Tibial nerve (tissue), 4 donors: ENCODE data around the gene KIF3B. TPM values are rescaled to one million over a fixed set of nuclear protein-coding genes. Genes with fewer than 3 reads are reported as not detected.
"Not testable (repeated sequence)": the region's sequence is repeated elsewhere in the genome, so short reads cannot be mapped to it uniquely, and the experiment has no call there.

Source experiments
- DNase-seq, 2 donors: peaks; one replicate each; pipeline ENCODE4 v3.0.0-alpha.2; 2019; ENCODE audit warnings: low spot score in 2 of 2
- H3K27ac ChIP-seq, 4 donors: fragments of 200-600 bp; sonication (generic) in 3 of 4; one replicate each; pipeline ENCODE4 v1.5.1; 2017 to 2019; ENCODE audit warnings: mild to moderate bottlenecking in 1 of 4
- H3K27me3 ChIP-seq, 2 donors: fragments of 200-600 bp; sonication (generic) in 1 of 2; one replicate each; pipeline versions ENCODE4 v1.5.1 to v1.6.0; 2017 to 2019
- H3K36me3 ChIP-seq, 3 donors: fragments of 200-600 bp; sonication (generic); one replicate each; pipeline ENCODE4 v1.5.1; 2018 to 2019
- H3K4me1 ChIP-seq, 4 donors: fragments of 200-600 bp; sonication (generic) in 3 of 4; one replicate each; pipeline ENCODE4 v1.5.1; 2017 to 2019
- H3K4me3 ChIP-seq, 4 donors: fragments of 200-600 bp; sonication (generic) in 3 of 4; one replicate each; pipeline ENCODE4 v1.5.1; 2017 to 2019; ENCODE audit warnings: mild to moderate bottlenecking in 1 of 4, moderate library complexity in 1 of 4
- H3K9me3 ChIP-seq, 4 donors: fragments of 200-600 bp; sonication (generic) in 3 of 4; one replicate each; pipeline ENCODE4 v1.5.1; 2017 to 2019
- EP300 ChIP-seq, 2 donors: sonication (generic); formaldehyde crosslinking; IDR thresholded peaks; one replicate each; pipeline ENCODE4 v1.6.1; 2017; ENCODE audit warnings: antibody characterized with exemption in 2 of 2, mild to moderate bottlenecking in 1 of 2
- POLR2A ChIP-seq, 2 donors: fragments of 450-650 bp; IDR thresholded peaks; one replicate each; pipeline ENCODE4 v1.6.1; 2017; ENCODE audit warnings: antibody characterized with exemption in 2 of 2, mild to moderate bottlenecking in 2 of 2, moderate library complexity in 2 of 2
- WGBS, 2 donors: methylation state at CpG; one replicate each; pipeline ENCODE4 v1.1.5; 2018; 5-methylcytosine and 5-hydroxymethylcytosine counted together
- total RNA-seq, 4 donors: library from RNA; depleted of rRNA; stranded (reverse); fragments of >200 nt; gene quantifications; one replicate each; pipeline ENCODE4 v1.1.0, GENCODE V29; 2016
- TF ChIP-seq, protein P1 (sequence below), 5 experiments: fragments of 200-600 bp in 3 of 5; fragments of 450-650 bp in 2 of 5; sonication (generic) in 3 of 5; IDR thresholded peaks; one replicate each; pipeline ENCODE4 v1.5.1; 2016 to 2019; ENCODE audit warnings: antibody characterized with exemption in 5 of 5, mild to moderate bottlenecking in 3 of 5, moderate library complexity in 2 of 5

KIF3B gene
- total RNA-seq, 4 donors from 2014 or later: 27.3 to 32.9 (median 31.7) TPM

DNA sequence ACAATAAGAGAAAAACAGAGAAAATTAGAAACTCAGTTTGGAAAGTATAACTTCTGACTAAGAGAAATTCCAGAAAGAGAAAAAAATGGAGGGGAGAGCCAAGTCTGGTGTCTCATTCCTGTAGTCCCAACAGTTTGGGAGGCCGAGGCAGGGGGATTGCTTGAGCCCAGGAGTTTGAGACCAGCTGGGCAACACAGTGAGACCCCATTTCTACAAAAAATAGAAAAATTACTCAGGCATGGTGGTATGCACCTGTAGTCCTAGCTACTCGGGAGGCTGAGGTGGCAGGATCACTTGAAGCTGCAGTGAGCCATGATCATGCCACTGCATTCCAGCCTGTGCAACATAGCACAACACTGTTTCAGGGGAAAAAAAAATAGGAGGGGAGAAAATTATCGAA is 3.1 kb upstream of the KIF3B start:
- H3K27ac ChIP-seq: no peak overlapping the region
- DNase-seq: no peak
- H3K4me3 ChIP-seq: no peak overlapping the region
- TF ChIP-seq EP300 (IDR thresholded peaks at IDR 0.05) (no peak), POLR2A (IDR thresholded peaks at IDR 0.05) (no peak)
- TF ChIP-seq, protein P1, sequence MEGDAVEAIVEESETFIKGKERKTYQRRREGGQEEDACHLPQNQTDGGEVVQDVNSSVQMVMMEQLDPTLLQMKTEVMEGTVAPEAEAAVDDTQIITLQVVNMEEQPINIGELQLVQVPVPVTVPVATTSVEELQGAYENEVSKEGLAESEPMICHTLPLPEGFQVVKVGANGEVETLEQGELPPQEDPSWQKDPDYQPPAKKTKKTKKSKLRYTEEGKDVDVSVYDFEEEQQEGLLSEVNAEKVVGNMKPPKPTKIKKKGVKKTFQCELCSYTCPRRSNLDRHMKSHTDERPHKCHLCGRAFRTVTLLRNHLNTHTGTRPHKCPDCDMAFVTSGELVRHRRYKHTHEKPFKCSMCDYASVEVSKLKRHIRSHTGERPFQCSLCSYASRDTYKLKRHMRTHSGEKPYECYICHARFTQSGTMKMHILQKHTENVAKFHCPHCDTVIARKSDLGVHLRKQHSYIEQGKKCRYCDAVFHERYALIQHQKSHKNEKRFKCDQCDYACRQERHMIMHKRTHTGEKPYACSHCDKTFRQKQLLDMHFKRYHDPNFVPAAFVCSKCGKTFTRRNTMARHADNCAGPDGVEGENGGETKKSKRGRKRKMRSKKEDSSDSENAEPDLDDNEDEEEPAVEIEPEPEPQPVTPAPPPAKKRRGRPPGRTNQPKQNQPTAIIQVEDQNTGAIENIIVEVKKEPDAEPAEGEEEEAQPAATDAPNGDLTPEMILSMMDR (IDR thresholded peaks at IDR 0.05): no peak
- no peaks in the 10 kb centered on the region for H3K9me3 ChIP-seq
- WGBS, 2 donors: 84 to 85% methylated on average over 3 of the region's 3 CpGs
- H3K36me3 ChIP-seq: no peaks in the 10 kb centered on the region
- peaks cover 0 to 21% (median 8%) of the 10 kb centered on the region in 4 donors for H3K4me1 ChIP-seq
- no peaks in the 10 kb centered on the region for H3K27me3 ChIP-seq

DNA sequence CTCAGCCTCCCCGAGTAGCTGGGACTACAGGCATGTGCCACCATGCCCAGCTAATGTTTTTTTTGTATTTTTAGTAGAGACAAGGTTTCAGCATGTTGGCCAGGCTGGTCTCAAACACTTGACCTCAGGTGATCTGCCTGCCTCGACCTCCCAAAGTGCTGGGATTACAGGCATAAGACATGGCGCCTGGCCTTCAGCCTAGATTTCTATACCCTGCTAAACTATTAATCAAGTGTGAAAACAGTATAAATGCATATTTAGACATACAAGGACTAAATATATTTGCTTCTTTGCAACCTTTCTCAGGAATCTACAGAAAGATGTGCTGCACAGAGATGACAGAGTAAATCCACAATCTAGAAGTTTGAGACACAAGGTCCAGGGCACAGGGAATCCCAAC is 2.3 kb upstream of the KIF3B start:
- 89 to 95% methylated on average over 3 of the region's 3 CpGs for WGBS, 2 donors
- H3K27ac ChIP-seq, H3K36me3 ChIP-seq, H3K4me3 ChIP-seq, DNase-seq, H3K9me3 ChIP-seq, H3K27me3 ChIP-seq: not testable (repeated sequence)
- peaks cover 0 to 21% (median 8%) of the 10 kb centered on the region in 4 donors for H3K4me1 ChIP-seq

DNA sequence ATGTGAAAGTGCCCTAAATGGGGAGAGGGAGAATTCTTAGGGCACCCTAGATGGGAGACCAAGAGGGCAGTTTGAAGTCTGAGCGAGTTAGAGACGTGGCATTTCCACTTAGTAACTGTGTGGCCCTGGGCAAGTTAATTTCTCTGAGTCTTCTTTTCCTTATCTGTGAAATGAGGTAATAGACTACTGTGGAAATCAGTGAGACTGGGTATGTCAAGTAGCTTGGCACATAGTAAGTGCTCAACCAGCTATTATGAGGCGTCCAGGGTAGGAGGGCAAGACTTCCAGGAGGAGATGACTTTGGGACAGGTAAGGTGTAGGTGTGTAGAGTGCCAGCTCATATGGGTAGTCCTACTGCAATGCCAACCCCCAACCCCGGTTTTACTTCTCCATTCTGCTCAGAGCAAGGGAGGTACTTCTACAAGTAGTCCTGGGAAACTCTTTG is 770 bp downstream of the KIF3B start:
- 49 to 55% methylated on average over 4 of the region's 4 CpGs for WGBS, 2 donors
- peaks cover 0 to 23% (median 0%) of the 10 kb centered on the region in 3 donors for H3K36me3 ChIP-seq
- peak overlapping the region; percentile 61 to 99 (median 88) for H3K4me3 ChIP-seq
- H3K27ac ChIP-seq: peak overlapping the region in 3 of 4 donors; percentile 40 to 89 (median 80)
- H3K9me3 ChIP-seq: no peaks in the 10 kb centered on the region
- no peak for DNase-seq
- TF ChIP-seq, protein P1 (IDR thresholded peaks at IDR 0.05): no peak
- TF ChIP-seq EP300 (IDR thresholded peaks at IDR 0.05): no peak
- H3K4me1 ChIP-seq: peaks cover 0 to 21% (median 8%) of the 10 kb centered on the region in 4 donors
- no peaks in the 10 kb centered on the region for H3K27me3 ChIP-seq

DNA sequence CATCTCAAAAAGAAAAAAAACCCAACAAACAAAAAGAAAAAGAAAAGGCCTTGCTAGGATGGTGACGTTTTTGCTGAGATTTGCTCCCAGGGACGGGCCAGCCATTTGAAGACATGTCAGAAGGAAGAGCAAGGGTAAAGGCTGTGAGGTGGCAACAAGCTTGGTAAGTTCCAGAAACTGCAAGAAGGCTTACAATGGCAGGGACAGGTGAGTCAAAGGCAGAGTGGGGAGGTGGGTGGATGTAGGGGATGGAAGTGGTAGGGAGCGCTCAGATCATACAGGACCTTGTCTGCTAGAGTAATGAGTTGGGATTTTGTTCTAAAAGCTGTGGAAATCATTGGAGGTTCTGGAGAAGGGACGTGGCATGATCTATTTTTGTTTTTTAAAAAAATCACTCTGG is 4.3 kb downstream of the KIF3B start:
- Histone ChIP-seq H3K27me3 (no peaks in the 10 kb centered on the region), H3K9me3 (no peaks in the 10 kb centered on the region), H3K4me1 (peaks cover 0 to 36% (median 14%) of the 10 kb centered on the region in 4 donors), H3K4me3 (no peak overlapping the region), H3K36me3 (peaks cover 0 to 24% (median 0%) of the 10 kb centered on the region in 3 donors), H3K27ac (no peak overlapping the region)
- WGBS, 2 donors: 89 to 91% methylated on average over 4 of the region's 4 CpGs
- DNase-seq: no peak
- TF ChIP-seq, protein P1 (IDR thresholded peaks at IDR 0.05): no peak
- TF ChIP-seq EP300 (IDR thresholded peaks at IDR 0.05) (no peak), POLR2A (IDR thresholded peaks at IDR 0.05) (no peak)

DNA sequence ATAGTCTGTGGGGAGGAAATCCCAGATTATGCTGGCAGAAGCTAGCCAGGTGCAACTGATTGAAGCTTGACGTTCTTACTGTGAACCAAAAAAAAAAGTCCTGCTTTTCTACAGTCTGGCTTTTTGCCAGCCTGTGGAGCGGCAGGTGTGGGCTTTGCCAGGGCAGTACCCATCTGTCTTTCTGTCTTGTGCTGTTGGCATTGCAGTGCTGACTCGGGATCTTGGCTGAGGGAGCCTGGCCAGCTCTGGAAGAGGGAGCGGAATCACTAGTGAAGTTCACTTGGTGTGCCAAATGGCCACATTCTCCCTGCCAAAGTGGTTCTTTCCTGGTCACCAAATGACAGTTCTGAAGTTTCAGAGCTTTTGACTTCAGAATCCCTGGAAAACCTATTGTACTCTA is 5.0 kb downstream of the KIF3B start:
- no peak for TF ChIP-seq POLR2A (IDR thresholded peaks at IDR 0.05)
- TF ChIP-seq, protein P1 (IDR thresholded peaks at IDR 0.05): no peak
- no peak for TF ChIP-seq EP300 (IDR thresholded peaks at IDR 0.05)
- Histone ChIP-seq H3K4me3 (no peak overlapping the region), H3K36me3 (peaks cover 0 to 24% (median 0%) of the 10 kb centered on the region in 3 donors), H3K4me1 (peaks cover 0 to 37% (median 11%) of the 10 kb centered on the region in 4 donors), H3K27me3 (no peaks in the 10 kb centered on the region), H3K9me3 (no peaks in the 10 kb centered on the region), H3K27ac (no peak overlapping the region)
- DNase-seq: no peak
- WGBS, 2 donors: 58 to 76% methylated on average over 4 of the region's 4 CpGs
